22Rv1 (cell line): ENCODE data around the gene GNB1L.

Source experiments
- H3K27ac ChIP-seq: fragments of 450-650 bp; 2 replicates; pipeline ENCODE4 v1.5.1; 2017
- CTCF ChIP-seq: fragments of 450-650 bp; IDR thresholded peaks from 2 replicates; pipeline ENCODE4 v1.5.1; 2017; ENCODE audit warnings: mild to moderate bottlenecking
- ZFX ChIP-seq: fragments of 450-650 bp; IDR thresholded peaks from 2 replicates; pipeline ENCODE4 v1.6.1; 2017; ENCODE audit warnings: antibody characterized with exemption, borderline replicate concordance

GNB1L gene

GRCh38 chr22:19882446-19883381 is 28.0 kb upstream of the GNB1L start:
- H3K27ac ChIP-seq = no peak overlapping the region
- TF ChIP-seq CTCF (no peak), ZFX (no peak)

GRCh38 chr22:19880786-19881569 is 26.3 kb upstream of the GNB1L start:
- TF ChIP-seq ZFX = no peak
- no peak overlapping the region for H3K27ac ChIP-seq

GRCh38 chr22:19879992-19880785 is 25.5 kb upstream of the GNB1L start:
- TF ChIP-seq CTCF (no peak), ZFX (no peak)
- no peak overlapping the region for H3K27ac ChIP-seq

- TF ChIP-seq ZFX = no peak
- no peak for TF ChIP-seq CTCF
- no peak overlapping the region for H3K27ac ChIP-seq
These were observed 24.9 kb upstream of the GNB1L start for GRCh38 chr22:19879643-19879991.

GRCh38 chr22:19879246-19879570 is 24.5 kb upstream of the GNB1L start:
- no peak overlapping the region for H3K27ac ChIP-seq
- TF ChIP-seq ZFX (no peak), CTCF (no peak)

- no peak overlapping the region for H3K27ac ChIP-seq
These were observed 24.0 kb upstream of the GNB1L start for GRCh38 chr22:19878461-19879245.

More at GRCh38 chr22:19878461-19879245, 24.0 kb upstream of the GNB1L start:
- no peak for TF ChIP-seq ZFX
- no peak for TF ChIP-seq CTCF
